Neural crest cell (in vitro differentiated cells): ENCODE results near the gene ERGIC3. TPM values are rescaled to one million over a fixed set of nuclear protein-coding genes. Genes with fewer than 3 reads are reported as not detected.

Experiments
- DNase-seq: peaks from one replicate; pipeline ENCODE4 v3.0.0; 2021; ENCODE audit warnings: low read depth, mixed read lengths, low spot score
- H3K27ac Mint-ChIP-seq: one replicate; pipeline ENCODE4 v1.8.0; 2021; ENCODE audit warnings: mild to moderate bottlenecking, mixed read lengths; ENCODE audit not compliant: unreplicated experiment
- H3K27me3 Mint-ChIP-seq: 2 replicates; pipeline ENCODE4 v1.8.0; 2021; ENCODE audit warnings: low read depth, mild to moderate bottlenecking, mixed read lengths
- H3K36me3 Mint-ChIP-seq: 2 replicates; pipeline ENCODE4 v1.8.0; 2021; ENCODE audit warnings: low read depth, mild to moderate bottlenecking, mixed read lengths
- H3K4me1 Mint-ChIP-seq: 2 replicates; pipeline ENCODE4 v1.8.0; 2021; ENCODE audit warnings: mixed read lengths
- H3K4me3 Mint-ChIP-seq: one replicate; pipeline ENCODE4 v1.8.0; 2021; ENCODE audit warnings: mild to moderate bottlenecking, mixed read lengths
- H3K9me3 Mint-ChIP-seq: 2 replicates; pipeline ENCODE4 v1.8.0; 2021; ENCODE audit warnings: mixed read lengths
- CTCF ChIP-seq: fragments of 200-600 bp; sonication (generic); conservative IDR thresholded peaks from 2 replicates; pipeline ENCODE4 v1.5.0; 2021; ENCODE audit warnings: antibody characterized with exemption, mild to moderate bottlenecking
- total RNA-seq: library from RNA; stranded (reverse); gene quantifications from 2 replicates; pipeline ENCODE4 v1.2.1, GENCODE V29; 2021

The ERGIC3 gene
- total RNA-seq, 1 donor from 2014 or later: 267 TPM

- H3K4me1 Mint-ChIP-seq: peaks cover 5% of the 10 kb centered on the region
- no peak for TF ChIP-seq CTCF
- no peaks in the 10 kb centered on the region for H3K36me3 Mint-ChIP-seq
- H3K27ac Mint-ChIP-seq: no peak overlapping the region
- H3K9me3 Mint-ChIP-seq: no peaks in the 10 kb centered on the region
- peaks cover 57% of the 10 kb centered on the region for H3K27me3 Mint-ChIP-seq
- H3K4me3 Mint-ChIP-seq: peak overlapping the region; percentile 35
- DNase-seq: no peak
Observed at GRCh38 chr20:35602851-35603495, 61.1 kb downstream of the ERGIC3 start.

- Mint-ChIP-seq H3K36me3 (no peaks in the 10 kb centered on the region), H3K4me3 (no peak overlapping the region), H3K27ac (no peak overlapping the region), H3K4me1 (peaks cover 5% of the 10 kb centered on the region), H3K27me3 (peaks cover 48% of the 10 kb centered on the region), H3K9me3 (no peaks in the 10 kb centered on the region)
- TF ChIP-seq CTCF: no peak
- DNase-seq: no peak
Observed at GRCh38 chr20:35603695-35604448, 62.0 kb downstream of the ERGIC3 start.

- H3K9me3 Mint-ChIP-seq: no peaks in the 10 kb centered on the region
- H3K27ac Mint-ChIP-seq: no peak overlapping the region
- no peak for DNase-seq
- H3K4me3 Mint-ChIP-seq: no peak overlapping the region
- H3K36me3 Mint-ChIP-seq: no peaks in the 10 kb centered on the region
- peaks cover 43% of the 10 kb centered on the region for H3K27me3 Mint-ChIP-seq
- TF ChIP-seq CTCF: no peak
- H3K4me1 Mint-ChIP-seq: peaks cover 5% of the 10 kb centered on the region
Observed at GRCh38 chr20:35604449-35604747, 62.5 kb downstream of the ERGIC3 start.

- H3K27ac Mint-ChIP-seq: no peak overlapping the region
- H3K4me1 Mint-ChIP-seq: peaks cover 4% of the 10 kb centered on the region
- no peak for TF ChIP-seq CTCF
- peaks cover 26% of the 10 kb centered on the region for H3K27me3 Mint-ChIP-seq
- no peaks in the 10 kb centered on the region for H3K9me3 Mint-ChIP-seq
- no peaks in the 10 kb centered on the region for H3K36me3 Mint-ChIP-seq
- DNase-seq: no peak
- H3K4me3 Mint-ChIP-seq: no peak overlapping the region
Observed at GRCh38 chr20:35606127-35606526, 64.2 kb downstream of the ERGIC3 start.

Other genes starting within 250 kb of the ERGIC3 start
- not detected in 2 replicates for gene FAM83C, start 249.7 kb upstream of the ERGIC3 start, total RNA-seq
- 58.4 and 67.0 TPM in 2 replicates for gene UQCC1, start 130.1 kb upstream of the ERGIC3 start, total RNA-seq
- gene GDF5, start 103.8 kb upstream of the ERGIC3 start, total RNA-seq: 0.14 TPM in 1 of 2 replicates, not detected in the other
- 64.5 and 67.7 TPM in 2 replicates for gene CEP250, start 86.5 kb upstream of the ERGIC3 start, total RNA-seq
- gene C20orf173, start 12.4 kb upstream of the ERGIC3 start, total RNA-seq: not detected in 2 replicates
- gene SPAG4, start 73.8 kb downstream of the ERGIC3 start, total RNA-seq: 2.3 and 3.1 TPM in 2 replicates
- gene CPNE1, start 122.8 kb downstream of the ERGIC3 start, total RNA-seq: 236 and 245 TPM in 2 replicates
- 189 and 191 TPM in 2 replicates for gene RBM12, start 122.8 kb downstream of the ERGIC3 start, total RNA-seq
- 19.4 and 21.3 TPM in 2 replicates for gene NFS1, start 157.3 kb downstream of the ERGIC3 start, total RNA-seq
- 151 and 158 TPM in 2 replicates for gene ROMO1, start 157.3 kb downstream of the ERGIC3 start, total RNA-seq
- 333 and 357 TPM in 2 replicates for gene RBM39, start 200.2 kb downstream of the ERGIC3 start, total RNA-seq
- 53.0 and 57.1 TPM in 2 replicates for gene PHF20, start 229.9 kb downstream of the ERGIC3 start, total RNA-seq